HepG2 (cell line): ENCODE data around the gene HIGD1A. TPM values are rescaled to one million over a fixed set of nuclear protein-coding genes. Genes with fewer than 3 reads are reported as not detected.

ENCODE experiments used
- FOXP1 ChIP-seq, 2 experiments: fragments of 450-650 bp in 1 of 2; IDR thresholded peaks; 2 replicates each; pipeline ENCODE4 v1.6.1; 2017 to 2018; ENCODE audit warnings: antibody characterized with exemption in 1 of 2
- GATAD2A ChIP-seq: IDR thresholded peaks from 2 replicates; pipeline ENCODE4 v1.6.1; 2016
- GLI4 ChIP-seq: sonication (generic); formaldehyde crosslinking; IDR thresholded peaks from 2 replicates; pipeline ENCODE4 v1.5.1; 2020; ENCODE audit warnings: missing genetic modification reagents, mild to moderate bottlenecking, moderate library complexity, borderline replicate concordance
- HNF4G ChIP-seq, 2 experiments: sonication (generic) in 1 of 2; formaldehyde crosslinking in 1 of 2; IDR thresholded peaks; 2 replicates each; pipeline versions ENCODE4 v1.4.0 to v1.6.1; 2011 to 2020; ENCODE audit warnings: borderline replicate concordance in 2 of 2, low read depth in 2 of 2, mild to moderate bottlenecking in 2 of 2, low read length in 1 of 2, missing genetic modification reagents in 1 of 2, moderate library complexity in 1 of 2
- KLF13 ChIP-seq: sonication (generic); formaldehyde crosslinking; IDR thresholded peaks from 2 replicates; pipeline ENCODE4 v1.4.0; 2020; ENCODE audit warnings: mild to moderate bottlenecking, missing genetic modification reagents
- KLF16 ChIP-seq, 2 experiments: sonication (generic) in 1 of 2; formaldehyde crosslinking in 1 of 2; IDR thresholded peaks; 2 replicates each; pipeline versions ENCODE4 v1.6.1 to v1.8.0; 2016 to 2023; ENCODE audit warnings: missing genetic modification reagents in 2 of 2, missing compliant biosample characterization in 1 of 2
- MYC ChIP-seq: sonication (generic); formaldehyde crosslinking; IDR thresholded peaks from 2 replicates; pipeline ENCODE4 v1.9.0; 2021; ENCODE audit warnings: missing genetic modification reagents, borderline replicate concordance
- REL ChIP-seq: sonication (generic); formaldehyde crosslinking; conservative IDR thresholded peaks from 2 replicates; pipeline ENCODE4 v1.8.0; 2022; ENCODE audit warnings: mild to moderate bottlenecking, missing genetic modification reagents, moderate library complexity
- SMARCE1 ChIP-seq: fragments of 450-650 bp; IDR thresholded peaks from 2 replicates; pipeline ENCODE4 v1.6.1; 2017; ENCODE audit warnings: borderline replicate concordance
- SNAPC4 ChIP-seq: sonication (generic); formaldehyde crosslinking; IDR thresholded peaks from 2 replicates; pipeline ENCODE4 v1.4.0; 2020; ENCODE audit warnings: mild to moderate bottlenecking, missing genetic modification reagents
- STAT6 ChIP-seq: sonication (generic); formaldehyde crosslinking; IDR thresholded peaks from 2 replicates; pipeline ENCODE4 v1.4.0; 2020; ENCODE audit warnings: missing genetic modification reagents, mild to moderate bottlenecking, borderline replicate concordance
- TARDBP ChIP-seq: sonication (generic); formaldehyde crosslinking; IDR thresholded peaks from 2 replicates; pipeline ENCODE4 v1.8.0; 2022; ENCODE audit warnings: mild to moderate bottlenecking, missing genetic modification reagents
- TBL1XR1 ChIP-seq: fragments of 150-350 bp; IDR thresholded peaks from 2 replicates; pipeline ENCODE4 v1.6.1; 2014; ENCODE audit warnings: borderline replicate concordance, low read length; ENCODE audit not compliant: partially characterized antibody
- THYN1 ChIP-seq: sonication (generic); formaldehyde crosslinking; IDR thresholded peaks from 2 replicates; pipeline ENCODE4 v1.8.1; 2023; ENCODE audit warnings: low read depth, mild to moderate bottlenecking, moderate library complexity, missing genetic modification reagents, borderline replicate concordance
- TOPORS ChIP-seq: sonication (generic); formaldehyde crosslinking; IDR thresholded peaks from 2 replicates; pipeline ENCODE4 v1.8.0; 2023; ENCODE audit warnings: mild to moderate bottlenecking, missing genetic modification reagents
- ZNF138 ChIP-seq: sonication (generic); formaldehyde crosslinking; IDR thresholded peaks from 2 replicates; pipeline ENCODE4 v1.5.0; 2020; ENCODE audit warnings: mild to moderate bottlenecking, low read depth, missing genetic modification reagents
- ZNF326 ChIP-seq: sonication (generic); formaldehyde crosslinking; IDR thresholded peaks from 2 replicates; pipeline ENCODE4 v1.4.0; 2020; ENCODE audit warnings: missing genetic modification reagents, borderline replicate concordance
- ZNF33B ChIP-seq: sonication (generic); formaldehyde crosslinking; IDR thresholded peaks from 2 replicates; pipeline ENCODE4 v1.5.1; 2020; ENCODE audit warnings: mild to moderate bottlenecking, missing genetic modification reagents
- ZNF446 ChIP-seq: sonication (generic); formaldehyde crosslinking; IDR thresholded peaks from 2 replicates; pipeline ENCODE4 v1.5.0; 2020; ENCODE audit warnings: mild to moderate bottlenecking, missing genetic modification reagents
- ZNF510 ChIP-seq: sonication (generic); formaldehyde crosslinking; IDR thresholded peaks from 2 replicates; pipeline ENCODE4 v1.4.0; 2020; ENCODE audit warnings: low read depth, mild to moderate bottlenecking, missing genetic modification reagents
- ZNF616 ChIP-seq: sonication (generic); formaldehyde crosslinking; IDR thresholded peaks from 2 replicates; pipeline ENCODE4 v1.5.0; 2020; ENCODE audit warnings: low read depth, mild to moderate bottlenecking, missing genetic modification reagents
- ZNF75D ChIP-seq: sonication (generic); formaldehyde crosslinking; IDR thresholded peaks from 2 replicates; pipeline ENCODE4 v1.8.1; 2023; ENCODE audit warnings: missing genetic modification reagents, mild to moderate bottlenecking, borderline replicate concordance
- ZNF768 ChIP-seq: sonication (generic); formaldehyde crosslinking; IDR thresholded peaks from 2 replicates; pipeline ENCODE4 v1.4.0; 2020; ENCODE audit warnings: missing genetic modification reagents
- polyA plus RNA-seq, 8 experiments: library from polyadenylated mRNA; depleted of rRNA in 3 of 8; stranded (reverse) in 7 of 8; unstranded in 1 of 8; fragments of >200 nt; fragmentation: Illumina TruSeq in 4 of 8; extraction: Trizol in 4 of 8; gene quantifications; 2 replicates each; pipeline versions ENCODE4 v1.2.1 to v1.2.3, GENCODE V29; 2011 to 2016; ENCODE audit warnings: low read depth in 4 of 8, missing spikeins in 1 of 8, mixed read lengths in 1 of 8; ENCODE audit not compliant: insufficient read depth in 1 of 8
- total RNA-seq, 5 experiments: library from RNA; depleted of rRNA; stranded (reverse); fragments of >200 nt; fragmentation: Illumina TruSeq; extraction: Trizol; gene quantifications; 2 replicates each; pipeline ENCODE4 v1.2.3, GENCODE V29; 2016; ENCODE audit warnings: low read depth in 1 of 5

The HIGD1A gene
- total and polyA plus RNA-seq, 2 of the 13 experiments (the other 11 are each of a cell fraction or from before 2014, with no cell fraction given), result 222 to 253 TPM

GRCh38 chr3:42805141-42805821 is 991 bp upstream of the HIGD1A start (continued):
- TF ChIP-seq ZNF326 (CRISPR knock-in tag) (no peak), ZNF768 (CRISPR knock-in tag) (peak; percentile 32; the same call in 1 of the 2 replicates), ZNF75D (no peak), KLF13 (no peak), MYC (CRISPR knock-in tag) (peak; percentile 48; the same call in 1 of the 2 replicates), TOPORS (CRISPR knock-in tag) (no peak), THYN1 (no peak), GLI4 (CRISPR knock-in tag) (peak; percentile 40; the same call in 1 of the 2 replicates), REL (CRISPR knock-in tag) (no peak), ZNF446 (CRISPR knock-in tag) (no peak), STAT6 (CRISPR knock-in tag) (0 out of 2 replicates have a peak, but pooled peaks have one; percentile 54), ZNF510 (CRISPR knock-in tag) (no peak), HNF4G (IDR thresholded peaks at IDR 0.05; ENCODE audit: borderline replicate concordance, low read depth, low read length) (no peak), HNF4G (CRISPR knock-in tag; IDR thresholded peaks at IDR 0.05; ENCODE audit: borderline replicate concordance, low read depth) (no peak), ZNF138 (CRISPR knock-in tag) (no peak), ZNF616 (no peak), KLF16 (CRISPR knock-in tag; IDR thresholded peaks at IDR 0.05) (no peak), GATAD2A (peak; percentile 87), TBL1XR1 (no peak), ZNF33B (CRISPR knock-in tag) (no peak), FOXP1 (IDR thresholded peaks at IDR 0.05) (no peak), FOXP1 (CRISPR knock-in tag; IDR thresholded peaks at IDR 0.05) (peak; percentile 39; the same call in 1 of the 2 replicates), TARDBP (peak; percentile 25; the same call in 1 of the 2 replicates), SNAPC4 (no peak), SMARCE1 (no peak)
